NB4 (cell line): ENCODE results near the gene TMEM184B.

Experiments
- DNase-seq: peaks from one replicate; pipeline ENCODE4 v3.0.0; 2010; ENCODE audit warnings: low read depth
- H3K4me3 ChIP-seq: one replicate; pipeline ENCODE4 v1.5.1; 2011; ENCODE audit warnings: mild to moderate bottlenecking, low read depth, low read length, moderate library complexity
- CTCF ChIP-seq: IDR thresholded peaks from one replicate; pipeline ENCODE4 v1.5.1; 2012; ENCODE audit warnings: low read depth, low read length
- MAX ChIP-seq: IDR thresholded peaks from 2 replicates; pipeline ENCODE4 v1.6.1; 2011; ENCODE audit warnings: low read depth, low read length
- MYC ChIP-seq: IDR thresholded peaks from 2 replicates; pipeline ENCODE4 v1.6.1; 2011; ENCODE audit warnings: low read depth, low read length
- POLR2A ChIP-seq: IDR thresholded peaks from 2 replicates; pipeline ENCODE4 v1.6.1; 2011; ENCODE audit warnings: mild to moderate bottlenecking; ENCODE audit not compliant: insufficient read length; ENCODE audit errors: extremely low read depth

The TMEM184B gene

GRCh38 chr22:38174626-38175025 lies 98.2 kb downstream of the TMEM184B start:
- TF ChIP-seq MYC, result no peak
- TF ChIP-seq POLR2A, result no peak
- TF ChIP-seq MAX, result no peak
- no peak for TF ChIP-seq CTCF
- no peak for DNase-seq
- H3K4me3 ChIP-seq, result no peak overlapping the region

- no peak for DNase-seq
Measured at GRCh38 chr22:38173641-38173906, 99.2 kb downstream of the TMEM184B start.

GRCh38 chr22:38172832-38173640 lies 99.8 kb downstream of the TMEM184B start:
- TF ChIP-seq POLR2A, result no peak
- TF ChIP-seq MYC, result no peak
- TF ChIP-seq CTCF, result no peak
- TF ChIP-seq MAX, result no peak
- H3K4me3 ChIP-seq, result no peak overlapping the region
- DNase-seq, result no peak

More at GRCh38 chr22:38173641-38173906, 99.2 kb downstream of the TMEM184B start:
- TF ChIP-seq CTCF, result no peak
- no peak for TF ChIP-seq MAX
- no peak overlapping the region for H3K4me3 ChIP-seq

- TF ChIP-seq POLR2A, result no peak
- TF ChIP-seq MYC, result no peak
- no peak for TF ChIP-seq CTCF
- TF ChIP-seq MAX, result no peak
- H3K4me3 ChIP-seq, result no peak overlapping the region
- DNase-seq, result no peak
Measured at GRCh38 chr22:38171927-38172831, 100.6 kb downstream of the TMEM184B start.

GRCh38 chr22:38170469-38170868 lies 102.3 kb downstream of the TMEM184B start:
- no peak for DNase-seq
- no peak overlapping the region for H3K4me3 ChIP-seq
- TF ChIP-seq POLR2A, result no peak
- no peak for TF ChIP-seq MYC
- TF ChIP-seq CTCF, result no peak
